ENCODE measurements around the gene PKNOX2. TPM values are rescaled to one million over a fixed set of nuclear protein-coding genes. Genes with fewer than 3 reads are reported as not detected.

Gene PKNOX2
- total and polyA plus RNA-seq, 10 of the 15 experiments (the other 5 are each of a cell fraction or from before 2014, with no cell fraction given): not detected

DNA sequence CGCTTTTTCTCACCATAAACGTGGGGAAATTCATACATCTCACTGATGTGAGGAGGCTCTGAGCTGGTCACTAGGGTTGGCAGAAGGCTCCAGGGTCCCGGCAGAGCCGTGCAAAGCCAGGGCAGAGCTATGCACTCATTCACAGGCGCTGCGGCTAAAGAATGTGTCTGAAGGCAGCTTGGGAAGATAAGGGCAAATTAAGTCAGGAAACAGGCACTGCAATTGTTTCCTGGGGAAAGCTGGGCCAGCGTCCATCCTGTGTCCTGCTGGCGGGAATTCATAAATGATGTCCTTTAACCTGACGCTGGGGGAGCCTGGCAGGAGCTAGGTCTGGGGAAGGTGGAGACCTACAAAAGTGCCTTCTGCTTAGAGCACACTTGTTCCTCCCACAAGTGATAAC is 27.6 kb downstream of the PKNOX2 start:
- Histone ChIP-seq H3K79me2 (ENCODE audit: control insufficient read depth, insufficient read depth, low read length) (no peaks in the 10 kb centered on the region), H2AFZ (ENCODE audit: control insufficient read depth, low read depth, low read length) (no peak overlapping the region), H4K20me1 (ENCODE audit: control insufficient read depth, insufficient read depth) (no peaks in the 10 kb centered on the region), H3K27ac (ENCODE audit: control insufficient read depth, insufficient read depth) (no peak overlapping the region), H3K4me1 (ENCODE audit: control insufficient read depth, insufficient read depth, low read length) (no peaks in the 10 kb centered on the region), H3K36me3 (ENCODE audit: control insufficient read depth in 2 of 2, insufficient read depth in 2 of 2, low read length in 1 of 2) (no peaks in the 10 kb centered on the region), H3K9ac (ENCODE audit: control insufficient read depth, insufficient read depth, low read length) (no peak overlapping the region), H3K27me3 (replicated peaks in 1 of 2; ENCODE audit: control insufficient read depth in 2 of 2, insufficient read depth in 2 of 2, low read length in 1 of 2) (peaks cover 3 to 5% of the 10 kb centered on the region in 2 experiments; a peak in 3 of 4 replicates), H3K4me2 (ENCODE audit: control insufficient read depth, insufficient read depth) (no peak overlapping the region), H3K9me3 (replicated peaks; ENCODE audit: control insufficient read depth, insufficient read depth, low read length) (no peaks in the 10 kb centered on the region), H3K4me3 (no peak overlapping the region)
- intact Hi-C loops (cut with micrococcal nuclease; ENCODE audit: unreplicated experiment) (no loop called here), in situ Hi-C loops (cut with MboI) (no loop called here)
- ChIA-PET RAD21 (ENCODE audit: unreplicated experiment) (no interaction called here), CTCF (no interaction called here), POLR2A (no interaction called here), SMC1A (ENCODE audit: uncharacterized antibody, unreplicated experiment) (interaction anchor here (0.7 kb wide), 1 partner anchor 106 kb away, joined by 3 read pairs; no protein-coding TSS in a partner anchor)
- no peak for ATAC-seq
- WGBS (ENCODE audit: insufficient coverage, insufficient replicate concordance, low lambda C conversion rate, missing lambda C conversion rate): 1% methylated on average over 9 of the region's 9 CpGs
- no TSS peak for BruUV-seq (replicated peaks)
- no peak for DNase-seq (ENCODE audit: low read depth, low spot score)
- FAIRE-seq: no peak
- TF ChIP-seq, protein P1, sequence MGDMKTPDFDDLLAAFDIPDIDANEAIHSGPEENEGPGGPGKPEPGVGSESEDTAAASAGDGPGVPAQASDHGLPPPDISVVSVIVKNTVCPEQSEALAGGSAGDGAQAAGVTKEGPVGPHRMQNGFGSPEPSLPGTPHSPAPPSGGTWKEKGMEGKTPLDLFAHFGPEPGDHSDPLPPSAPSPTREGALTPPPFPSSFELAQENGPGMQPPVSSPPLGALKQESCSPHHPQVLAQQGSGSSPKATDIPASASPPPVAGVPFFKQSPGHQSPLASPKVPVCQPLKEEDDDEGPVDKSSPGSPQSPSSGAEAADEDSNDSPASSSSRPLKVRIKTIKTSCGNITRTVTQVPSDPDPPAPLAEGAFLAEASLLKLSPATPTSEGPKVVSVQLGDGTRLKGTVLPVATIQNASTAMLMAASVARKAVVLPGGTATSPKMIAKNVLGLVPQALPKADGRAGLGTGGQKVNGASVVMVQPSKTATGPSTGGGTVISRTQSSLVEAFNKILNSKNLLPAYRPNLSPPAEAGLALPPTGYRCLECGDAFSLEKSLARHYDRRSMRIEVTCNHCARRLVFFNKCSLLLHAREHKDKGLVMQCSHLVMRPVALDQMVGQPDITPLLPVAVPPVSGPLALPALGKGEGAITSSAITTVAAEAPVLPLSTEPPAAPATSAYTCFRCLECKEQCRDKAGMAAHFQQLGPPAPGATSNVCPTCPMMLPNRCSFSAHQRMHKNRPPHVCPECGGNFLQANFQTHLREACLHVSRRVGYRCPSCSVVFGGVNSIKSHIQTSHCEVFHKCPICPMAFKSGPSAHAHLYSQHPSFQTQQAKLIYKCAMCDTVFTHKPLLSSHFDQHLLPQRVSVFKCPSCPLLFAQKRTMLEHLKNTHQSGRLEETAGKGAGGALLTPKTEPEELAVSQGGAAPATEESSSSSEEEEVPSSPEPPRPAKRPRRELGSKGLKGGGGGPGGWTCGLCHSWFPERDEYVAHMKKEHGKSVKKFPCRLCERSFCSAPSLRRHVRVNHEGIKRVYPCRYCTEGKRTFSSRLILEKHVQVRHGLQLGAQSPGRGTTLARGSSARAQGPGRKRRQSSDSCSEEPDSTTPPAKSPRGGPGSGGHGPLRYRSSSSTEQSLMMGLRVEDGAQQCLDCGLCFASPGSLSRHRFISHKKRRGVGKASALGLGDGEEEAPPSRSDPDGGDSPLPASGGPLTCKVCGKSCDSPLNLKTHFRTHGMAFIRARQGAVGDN (IDR thresholded peaks at IDR 0.05): no peak
- no peak for TF ChIP-seq CEBPB (IDR thresholded peaks at IDR 0.05; ENCODE audit: borderline replicate concordance in 1 of 2, low read depth in 2 of 2, low read length in 2 of 2)
- TF ChIP-seq, protein P2, sequence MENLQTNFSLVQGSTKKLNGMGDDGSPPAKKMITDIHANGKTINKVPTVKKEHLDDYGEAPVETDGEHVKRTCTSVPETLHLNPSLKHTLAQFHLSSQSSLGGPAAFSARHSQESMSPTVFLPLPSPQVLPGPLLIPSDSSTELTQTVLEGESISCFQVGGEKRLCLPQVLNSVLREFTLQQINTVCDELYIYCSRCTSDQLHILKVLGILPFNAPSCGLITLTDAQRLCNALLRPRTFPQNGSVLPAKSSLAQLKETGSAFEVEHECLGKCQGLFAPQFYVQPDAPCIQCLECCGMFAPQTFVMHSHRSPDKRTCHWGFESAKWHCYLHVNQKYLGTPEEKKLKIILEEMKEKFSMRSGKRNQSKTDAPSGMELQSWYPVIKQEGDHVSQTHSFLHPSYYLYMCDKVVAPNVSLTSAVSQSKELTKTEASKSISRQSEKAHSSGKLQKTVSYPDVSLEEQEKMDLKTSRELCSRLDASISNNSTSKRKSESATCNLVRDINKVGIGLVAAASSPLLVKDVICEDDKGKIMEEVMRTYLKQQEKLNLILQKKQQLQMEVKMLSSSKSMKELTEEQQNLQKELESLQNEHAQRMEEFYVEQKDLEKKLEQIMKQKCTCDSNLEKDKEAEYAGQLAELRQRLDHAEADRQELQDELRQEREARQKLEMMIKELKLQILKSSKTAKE (IDR thresholded peaks at IDR 0.05; ENCODE audit: low read depth, poor library complexity, severe bottlenecking): no peak
- TF ChIP-seq, protein P3, sequence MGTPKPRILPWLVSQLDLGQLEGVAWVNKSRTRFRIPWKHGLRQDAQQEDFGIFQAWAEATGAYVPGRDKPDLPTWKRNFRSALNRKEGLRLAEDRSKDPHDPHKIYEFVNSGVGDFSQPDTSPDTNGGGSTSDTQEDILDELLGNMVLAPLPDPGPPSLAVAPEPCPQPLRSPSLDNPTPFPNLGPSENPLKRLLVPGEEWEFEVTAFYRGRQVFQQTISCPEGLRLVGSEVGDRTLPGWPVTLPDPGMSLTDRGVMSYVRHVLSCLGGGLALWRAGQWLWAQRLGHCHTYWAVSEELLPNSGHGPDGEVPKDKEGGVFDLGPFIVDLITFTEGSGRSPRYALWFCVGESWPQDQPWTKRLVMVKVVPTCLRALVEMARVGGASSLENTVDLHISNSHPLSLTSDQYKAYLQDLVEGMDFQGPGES (IDR thresholded peaks at IDR 0.05): no peak
- TF ChIP-seq NBN (IDR thresholded peaks at IDR 0.05): no peak
- no peak for TF ChIP-seq NR2C2 (IDR thresholded peaks at IDR 0.05; ENCODE audit: borderline replicate concordance, control insufficient read depth, insufficient read length, low read depth)
- no peak for TF ChIP-seq CHD2 (IDR thresholded peaks at IDR 0.05; ENCODE audit: borderline replicate concordance, low read depth, low read length)
- TF ChIP-seq, protein P4, sequence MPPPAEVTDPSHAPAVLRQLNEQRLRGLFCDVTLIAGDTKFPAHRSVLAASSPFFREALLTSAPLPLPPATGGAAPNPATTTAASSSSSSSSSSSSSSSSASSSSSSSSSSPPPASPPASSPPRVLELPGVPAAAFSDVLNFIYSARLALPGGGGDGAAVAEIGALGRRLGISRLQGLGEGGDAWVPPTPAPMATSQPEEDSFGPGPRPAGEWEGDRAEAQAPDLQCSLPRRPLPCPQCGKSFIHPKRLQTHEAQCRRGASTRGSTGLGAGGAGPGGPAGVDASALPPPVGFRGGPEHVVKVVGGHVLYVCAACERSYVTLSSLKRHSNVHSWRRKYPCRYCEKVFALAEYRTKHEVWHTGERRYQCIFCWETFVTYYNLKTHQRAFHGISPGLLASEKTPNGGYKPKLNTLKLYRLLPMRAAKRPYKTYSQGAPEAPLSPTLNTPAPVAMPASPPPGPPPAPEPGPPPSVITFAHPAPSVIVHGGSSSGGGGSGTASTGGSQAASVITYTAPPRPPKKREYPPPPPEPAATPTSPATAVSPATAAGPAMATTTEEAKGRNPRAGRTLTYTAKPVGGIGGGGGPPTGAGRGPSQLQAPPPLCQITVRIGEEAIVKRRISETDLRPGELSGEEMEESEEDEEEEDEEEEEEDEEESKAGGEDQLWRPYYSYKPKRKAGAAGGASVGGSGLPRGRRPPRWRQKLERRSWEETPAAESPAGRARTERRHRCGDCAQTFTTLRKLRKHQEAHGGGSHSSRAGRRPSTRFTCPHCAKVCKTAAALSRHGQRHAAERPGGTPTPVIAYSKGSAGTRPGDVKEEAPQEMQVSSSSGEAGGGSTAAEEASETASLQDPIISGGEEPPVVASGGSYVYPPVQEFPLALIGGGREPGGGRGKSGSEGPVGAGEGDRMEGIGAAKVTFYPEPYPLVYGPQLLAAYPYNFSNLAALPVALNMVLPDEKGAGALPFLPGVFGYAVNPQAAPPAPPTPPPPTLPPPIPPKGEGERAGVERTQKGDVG (CRISPR knock-in tag; IDR thresholded peaks at IDR 0.05): no peak
- no peak for TF ChIP-seq MXI1 (IDR thresholded peaks at IDR 0.05; ENCODE audit: low read depth, low read length)

Data from GM12878 (cell line).